GM18499 (cell line): ENCODE measurements around the gene ZBTB49.

Experiments
- ATAC-seq: cut with Tn5 transposase; IDR thresholded peaks from one replicate; pipeline ENCODE4 v1.9.1; 2021; ENCODE audit warnings: moderate number of reproducible peaks; ENCODE audit not compliant: insufficient read depth, unreplicated experiment

ZBTB49 gene

GRCh38 chr4:4321951-4322688, 32.1 kb downstream of the ZBTB49 start:
- ATAC-seq: no peak

GRCh38 chr4:4323705-4324534, 33.9 kb downstream of the ZBTB49 start:
- ATAC-seq: no peak

GRCh38 chr4:4325321-4325720, 35.3 kb downstream of the ZBTB49 start:
- ATAC-seq: no peak

- no peak for ATAC-seq
These were observed 36.1 kb downstream of the ZBTB49 start for GRCh38 chr4:4326166-4326565.

GRCh38 chr4:4327652-4328121, 37.6 kb downstream of the ZBTB49 start:
- no peak for ATAC-seq

GRCh38 chr4:4328206-4328605, 38.2 kb downstream of the ZBTB49 start:
- ATAC-seq: no peak

- ATAC-seq: no peak
These were observed 38.8 kb downstream of the ZBTB49 start for GRCh38 chr4:4328840-4329239.

- ATAC-seq: no peak
These were observed 39.4 kb downstream of the ZBTB49 start for GRCh38 chr4:4329496-4329895.

GRCh38 chr4:4330794-4331193, 40.7 kb downstream of the ZBTB49 start:
- no peak for ATAC-seq

GRCh38 chr4:4332529-4332928, 42.5 kb downstream of the ZBTB49 start:
- ATAC-seq: no peak

GRCh38 chr4:4333265-4333706, 43.2 kb downstream of the ZBTB49 start:
- no peak for ATAC-seq

- no peak for ATAC-seq
These were observed 44.9 kb downstream of the ZBTB49 start for GRCh38 chr4:4334798-4335520.

- ATAC-seq: no peak
These were observed 48.4 kb downstream of the ZBTB49 start for GRCh38 chr4:4338210-4339001.

GRCh38 chr4:4339504-4340085, 49.5 kb downstream of the ZBTB49 start:
- ATAC-seq: no peak

- ATAC-seq: no peak
These were observed 52.0 kb downstream of the ZBTB49 start for GRCh38 chr4:4341861-4342650.

GRCh38 chr4:4343038-4343437, 53.0 kb downstream of the ZBTB49 start:
- no peak for ATAC-seq

GRCh38 chr4:4344915-4345527, 55.0 kb downstream of the ZBTB49 start:
- ATAC-seq: peak; percentile 74

GRCh38 chr4:4347585-4347984, 57.5 kb downstream of the ZBTB49 start:
- ATAC-seq: no peak
